NCI-H1417 treated with DMSO at 0.1 percent for 48 hours (cell line): ENCODE data around the gene APLF.
"Not testable (repeated sequence)": the region's sequence is repeated elsewhere in the genome, so short reads cannot be mapped to it uniquely, and the experiment has no call there.

Source experiments
- DNase-seq: peaks from one replicate; lab custom pipeline; 2025; lab: John Stamatoyannopoulos, UW

The APLF gene

GRCh38 chr2:68529651-68530050 is 62.3 kb downstream of the APLF start:
- DNase-seq: not testable (repeated sequence)

- DNase-seq: no peak
Measured at GRCh38 chr2:68536000-68536399, 68.6 kb downstream of the APLF start.

GRCh38 chr2:68537011-68537410 is 69.6 kb downstream of the APLF start:
- no peak for DNase-seq

GRCh38 chr2:68537809-68538208 is 70.4 kb downstream of the APLF start:
- DNase-seq: no peak

GRCh38 chr2:68544811-68545210 is 77.4 kb downstream of the APLF start:
- DNase-seq: no peak

- DNase-seq: no peak
Measured at GRCh38 chr2:68548396-68548795, 81.0 kb downstream of the APLF start.

- DNase-seq: no peak
Measured at GRCh38 chr2:68553098-68553497, 85.7 kb downstream of the APLF start.

- DNase-seq: not testable (repeated sequence)
Measured at GRCh38 chr2:68555425-68556206, 88.2 kb downstream of the APLF start.

GRCh38 chr2:68556381-68556780 is 89.0 kb downstream of the APLF start:
- DNase-seq: no peak

GRCh38 chr2:68558576-68558975 is 91.2 kb downstream of the APLF start:
- no peak for DNase-seq

- no peak for DNase-seq
Measured at GRCh38 chr2:68559692-68560091, 92.3 kb downstream of the APLF start.

- DNase-seq: no peak
Measured at GRCh38 chr2:68560545-68560944, 93.2 kb downstream of the APLF start.

GRCh38 chr2:68561372-68561771 is 94.0 kb downstream of the APLF start:
- no peak for DNase-seq

- no peak for DNase-seq
Measured at GRCh38 chr2:68562934-68563333, 95.5 kb downstream of the APLF start.

GRCh38 chr2:68564426-68564825 is 97.0 kb downstream of the APLF start:
- DNase-seq: no peak

- DNase-seq: no peak
Measured at GRCh38 chr2:68565273-68565672, 97.9 kb downstream of the APLF start.

- DNase-seq: no peak
Measured at GRCh38 chr2:68565858-68566257, 98.5 kb downstream of the APLF start.

GRCh38 chr2:68566362-68566761 is 99.0 kb downstream of the APLF start:
- DNase-seq: no peak

- no peak for DNase-seq
Measured at GRCh38 chr2:68568116-68568515, 100.7 kb downstream of the APLF start.

GRCh38 chr2:68569604-68570003 is 102.2 kb downstream of the APLF start:
- no peak for DNase-seq

GRCh38 chr2:68570434-68570833 is 103.0 kb downstream of the APLF start:
- not testable (repeated sequence) for DNase-seq

- DNase-seq: no peak
Measured at GRCh38 chr2:68574202-68574791, 106.9 kb downstream of the APLF start.

- no peak for DNase-seq
Measured at GRCh38 chr2:68577183-68577582, 109.8 kb downstream of the APLF start.

- DNase-seq: no peak
Measured at GRCh38 chr2:68579689-68580088, 112.3 kb downstream of the APLF start.
